Activated T-helper 1 cell treated with Interleukin-2 at 50 U/mL for 16 hours (primary cell): ENCODE results near the gene SEMA3E.
"Not testable (repeated sequence)": the region's sequence is repeated elsewhere in the genome, so short reads cannot be mapped to it uniquely, and the experiment has no call there.

Experiments used
- DNase-seq: peaks from one replicate; pipeline ENCODE4 v3.0.0-alpha.2; 2020; ENCODE audit warnings: low read depth

The SEMA3E gene

DNA sequence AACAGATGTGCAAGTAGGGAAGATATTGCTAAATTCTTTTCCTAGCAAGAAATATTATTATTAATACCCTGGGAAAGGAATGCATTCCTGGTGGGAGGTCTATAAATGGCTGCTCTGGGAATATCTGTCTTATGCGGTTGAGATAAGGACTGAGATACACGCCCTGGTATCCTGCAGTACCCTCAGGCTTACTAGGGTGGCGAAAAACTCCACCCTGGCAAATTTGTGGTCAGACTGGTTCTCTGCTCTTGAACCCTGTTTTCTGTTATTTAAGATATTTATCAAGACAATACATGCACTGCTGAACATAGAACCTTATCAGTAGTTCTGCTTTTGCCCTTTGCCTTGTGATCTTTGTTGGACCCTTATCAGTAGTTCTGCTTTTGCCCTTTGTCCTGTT lies 96.4 kb downstream of the SEMA3E start:
- DNase-seq, result not testable (repeated sequence)

DNA sequence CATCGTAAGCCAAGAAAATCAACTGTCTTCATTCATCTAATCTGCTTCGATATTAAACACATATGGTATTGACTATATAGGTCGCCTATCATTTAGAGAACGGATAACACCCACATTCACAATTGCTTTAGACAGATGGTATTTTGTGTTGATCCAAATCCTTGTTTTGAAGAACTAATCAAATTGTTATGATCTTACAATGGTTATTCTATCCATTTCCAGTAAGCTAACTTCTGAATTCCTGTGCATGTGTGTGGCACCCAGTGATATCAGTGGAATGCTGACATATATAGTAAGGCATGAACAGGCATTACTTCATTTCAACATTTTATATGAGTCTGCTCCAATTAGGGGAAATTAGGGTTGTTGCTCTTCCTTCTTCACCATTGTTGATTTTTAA lies 98.8 kb downstream of the SEMA3E start:
- no peak for DNase-seq

GRCh38 chr7:83548250-83548649 lies 100.7 kb downstream of the SEMA3E start:
- DNase-seq, result no peak

- DNase-seq, result no peak
Measured at GRCh38 chr7:83547526-83547925, 101.4 kb downstream of the SEMA3E start.

GRCh38 chr7:83546586-83546985 lies 102.4 kb downstream of the SEMA3E start:
- no peak for DNase-seq

DNA sequence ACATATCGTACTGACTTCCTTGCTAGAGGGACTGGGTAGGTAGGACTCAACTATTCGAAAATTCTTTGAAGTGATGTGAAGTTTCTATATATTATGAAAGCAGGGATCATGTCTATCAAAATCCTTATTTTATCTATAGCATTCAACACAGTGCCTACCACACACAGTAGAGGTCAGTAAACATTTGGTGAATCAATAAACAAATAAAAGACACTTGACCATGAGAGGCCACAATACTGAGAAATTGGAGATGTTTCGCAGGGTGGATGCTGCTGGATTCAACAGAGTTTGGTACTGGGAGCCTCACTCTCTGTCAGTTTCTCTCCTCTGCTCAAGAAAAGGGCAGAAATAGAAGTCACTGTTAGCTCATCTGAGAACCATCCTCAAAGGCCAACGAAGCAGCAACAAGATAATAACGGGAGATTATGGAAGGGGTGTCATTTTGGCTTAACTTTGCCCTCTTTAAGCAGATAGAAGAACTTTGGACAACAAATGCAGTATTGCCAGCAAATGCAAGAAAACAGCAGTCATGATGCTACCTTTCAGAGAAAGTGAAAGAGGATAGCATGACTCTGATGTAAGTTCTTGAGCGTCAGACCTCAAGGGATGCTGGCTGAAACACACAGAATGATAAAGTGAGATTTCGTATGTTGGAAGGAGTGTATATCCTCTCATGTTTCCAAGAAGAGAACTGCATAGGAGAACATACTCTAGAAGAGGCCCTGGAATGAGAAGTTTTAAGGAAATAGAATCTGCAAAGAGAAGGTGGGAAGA lies 107.6 kb downstream of the SEMA3E start:
- DNase-seq, result no peak

- no peak for DNase-seq
Measured at GRCh38 chr7:83534488-83534887, 114.5 kb downstream of the SEMA3E start.

DNA sequence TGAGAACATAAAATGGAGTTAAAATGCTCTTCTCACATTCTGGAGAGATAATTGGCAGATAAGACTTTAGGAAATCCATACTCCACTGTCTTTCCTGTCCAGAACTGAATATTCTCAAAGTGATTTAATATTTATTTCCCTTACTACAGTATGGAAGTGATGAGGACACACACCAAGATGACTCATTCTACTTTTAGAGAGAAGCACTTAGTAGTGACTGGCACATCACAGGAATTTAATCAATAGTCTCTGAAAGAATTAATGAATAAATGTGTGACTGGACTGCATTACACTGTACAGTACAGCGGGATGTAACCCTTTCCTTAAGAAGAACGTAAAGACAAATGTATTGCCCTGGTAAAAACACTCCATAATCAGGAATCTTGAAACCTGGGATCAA lies 116.7 kb downstream of the SEMA3E start:
- DNase-seq, result no peak

DNA sequence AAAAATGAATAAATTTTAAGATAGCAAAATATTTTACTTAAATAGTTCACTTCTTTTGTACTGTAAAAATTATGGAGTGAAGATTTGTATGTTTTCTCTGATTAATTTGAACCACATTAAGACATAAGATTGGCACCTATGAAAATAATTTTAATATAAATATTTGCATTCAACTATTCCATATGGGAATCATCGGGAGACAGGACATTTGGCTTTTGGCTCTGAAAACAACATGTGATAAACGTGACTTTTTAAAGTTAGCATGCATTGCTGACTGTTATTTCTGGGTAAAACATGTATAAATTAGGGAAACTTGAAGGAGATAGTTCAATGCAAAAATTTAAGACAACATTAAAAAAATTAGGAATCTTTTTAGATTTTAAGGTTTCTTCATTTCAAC lies 117.2 kb downstream of the SEMA3E start:
- DNase-seq, result no peak

- no peak for DNase-seq
Measured at GRCh38 chr7:83528925-83529423, 120.0 kb downstream of the SEMA3E start.

DNA sequence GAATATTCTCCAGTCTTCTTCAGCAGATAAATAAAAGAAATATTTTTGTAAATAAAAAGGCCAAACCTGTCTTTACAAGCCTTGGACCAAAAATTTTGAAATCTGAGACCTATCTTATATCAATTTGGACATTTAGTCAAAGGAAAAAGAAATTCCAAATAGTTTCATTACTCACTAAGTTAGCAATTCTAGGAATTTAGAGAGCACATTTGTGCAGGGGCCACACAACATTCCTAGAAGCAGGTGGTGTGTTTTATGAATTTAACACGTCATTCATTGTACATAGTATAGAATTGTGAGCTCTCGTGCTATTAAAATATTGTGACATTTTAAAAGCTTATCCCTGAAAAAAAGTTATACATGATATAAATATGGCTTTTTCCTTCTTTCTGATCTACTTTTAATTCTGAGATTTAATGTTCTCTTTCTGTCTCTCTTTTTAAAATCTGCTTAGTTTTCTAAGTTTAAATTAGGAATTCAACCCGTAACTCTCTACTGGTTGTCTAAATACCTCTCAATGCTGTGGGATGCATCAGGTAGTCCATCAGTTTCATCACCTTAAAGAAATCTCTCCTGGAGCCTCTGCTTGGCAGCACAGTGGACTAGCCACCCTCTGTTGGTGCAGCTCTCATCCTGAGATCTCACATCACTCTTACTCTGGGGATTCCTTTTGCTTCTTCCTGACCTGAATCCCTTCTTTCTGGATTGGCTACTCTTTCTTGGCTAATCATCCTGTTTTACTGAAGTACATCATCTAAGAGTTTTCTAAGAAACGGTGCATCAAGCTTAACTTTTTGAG lies 124.5 kb downstream of the SEMA3E start:
- no peak for DNase-seq

- no peak for DNase-seq
Measured at GRCh38 chr7:83520726-83521125, 128.2 kb downstream of the SEMA3E start.

DNA sequence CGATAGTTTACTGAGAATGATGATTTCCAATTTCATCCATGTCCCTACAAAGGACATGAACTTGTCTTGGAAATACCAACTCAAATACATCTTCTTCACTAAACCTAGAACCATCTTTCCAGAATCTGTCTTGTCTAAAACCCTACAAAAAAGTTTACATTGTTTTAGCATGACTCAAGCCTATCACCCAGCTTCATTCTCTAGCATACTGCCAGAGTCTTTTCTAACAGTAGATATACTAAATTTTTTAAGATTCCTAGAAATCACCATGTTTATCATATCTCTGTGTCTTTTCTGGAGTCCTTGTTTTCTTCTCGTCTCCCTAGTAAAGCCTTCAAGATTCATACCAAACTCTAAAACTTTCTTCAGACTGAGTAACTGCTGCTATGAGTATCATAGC lies 129.7 kb downstream of the SEMA3E start:
- no peak for DNase-seq

GRCh38 chr7:83517035-83517700 lies 131.8 kb downstream of the SEMA3E start:
- DNase-seq, result no peak

GRCh38 chr7:83514977-83515376 lies 134.0 kb downstream of the SEMA3E start:
- DNase-seq, result no peak

GRCh38 chr7:83509255-83510021 lies 139.5 kb downstream of the SEMA3E start:
- DNase-seq, result no peak

DNA sequence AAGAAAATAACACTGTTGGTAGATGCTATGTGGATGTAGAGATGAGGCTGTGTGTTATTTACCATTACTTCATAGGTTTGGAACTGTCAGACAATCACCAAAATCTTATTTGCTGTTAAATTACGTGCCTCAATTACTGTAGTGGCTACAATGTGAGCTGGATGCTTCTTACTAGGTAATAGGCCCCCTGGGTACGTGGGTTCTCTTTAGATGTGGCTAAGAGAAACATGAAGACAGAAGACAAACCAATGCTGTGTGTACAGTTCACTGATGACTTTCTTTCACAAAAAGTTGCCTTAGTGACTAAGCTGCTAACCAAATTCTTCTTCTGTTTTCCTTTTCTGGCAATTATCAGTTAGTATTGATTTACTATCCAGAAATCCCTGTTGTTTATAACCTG lies 144.6 kb downstream of the SEMA3E start:
- no peak for DNase-seq

DNA sequence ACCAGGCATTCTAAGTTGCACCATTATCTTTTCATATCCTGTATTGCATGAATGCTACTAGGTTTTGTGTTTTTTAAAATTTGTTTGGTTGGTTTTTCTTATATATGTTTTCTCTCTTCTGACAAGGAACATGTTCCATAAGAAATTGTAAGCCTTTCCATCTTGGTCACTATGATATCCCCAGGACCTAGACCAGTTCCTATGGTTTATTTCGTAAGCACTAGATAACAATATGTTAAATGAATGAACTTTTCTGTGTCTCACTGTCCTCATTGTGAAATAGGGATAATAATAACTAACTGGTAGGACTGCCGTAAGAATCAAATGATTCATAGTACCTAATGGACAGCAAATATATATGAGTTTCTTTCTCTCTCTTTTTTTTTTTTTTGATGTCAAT lies 146.3 kb downstream of the SEMA3E start:
- DNase-seq, result no peak

- DNase-seq, result no peak
Measured at GRCh38 chr7:83494683-83495082, 154.3 kb downstream of the SEMA3E start.

DNA sequence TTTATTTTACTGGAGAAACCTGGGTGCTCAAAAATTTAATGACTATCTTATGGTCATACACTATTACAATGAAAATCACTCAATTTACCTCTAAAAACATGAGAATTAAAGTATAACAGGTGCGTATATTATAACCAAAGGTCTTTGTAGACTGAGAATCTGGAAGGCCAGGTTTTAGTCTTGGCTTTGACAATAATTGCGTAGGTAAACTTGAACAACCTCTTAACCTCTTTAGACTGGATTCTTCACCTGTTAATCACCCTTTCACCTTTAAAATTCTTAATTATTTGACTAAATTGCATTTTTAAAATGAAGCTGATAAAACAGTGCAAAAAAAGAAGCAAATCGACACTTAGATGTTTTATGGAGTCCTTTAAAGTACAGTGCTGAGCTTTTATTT lies 156.1 kb downstream of the SEMA3E start:
- no peak for DNase-seq

GRCh38 chr7:83487801-83488200 lies 161.1 kb downstream of the SEMA3E start:
- no peak for DNase-seq

DNA sequence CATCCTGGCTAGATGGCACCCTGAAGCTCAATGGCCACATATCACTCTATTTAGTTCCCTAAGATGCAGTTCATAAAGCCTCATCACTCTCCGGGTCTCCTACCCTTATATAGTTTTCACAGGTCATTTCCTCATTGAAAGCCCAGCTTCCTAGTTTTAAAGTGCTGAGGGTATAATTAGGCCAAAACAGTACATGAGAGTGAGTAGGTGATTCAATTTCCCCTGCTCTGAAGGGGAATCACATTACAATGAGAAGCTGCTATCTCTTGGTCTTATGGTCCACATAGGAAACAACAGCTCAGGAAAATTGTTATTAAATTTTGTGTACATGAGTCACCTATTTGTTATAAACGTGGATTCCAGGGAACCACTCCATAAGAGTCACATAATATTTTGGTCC lies 162.0 kb downstream of the SEMA3E start:
- no peak for DNase-seq
